CD14-positive monocyte (primary cell): ENCODE measurements around the gene NOS1. TPM values are rescaled to one million over a fixed set of nuclear protein-coding genes. Genes with fewer than 3 reads are reported as not detected.

ENCODE experiments used
- DNase-seq, 3 donors: peaks; one replicate each; pipeline ENCODE4 v3.0.0-alpha.2; 2011 to 2022
- H2AFZ ChIP-seq: 2 replicates; pipeline ENCODE4 v1.6.0; 2012; ENCODE audit warnings: mild to moderate bottlenecking, low read depth, low read length, inconsistent platforms; ENCODE audit not compliant: insufficient read depth, poor library complexity, severe bottlenecking
- H3K27ac ChIP-seq, 2 donors: 1 replicate in 1 of 2; 2 replicates in 1 of 2; pipeline ENCODE4 v1.5.1; 2012 to 2013; ENCODE audit warnings: low read length in 2 of 2, control low read depth in 1 of 2, inconsistent platforms in 1 of 2, low read depth in 1 of 2, mild to moderate bottlenecking in 1 of 2
- H3K27me3 ChIP-seq, 2 donors: one replicate each; pipeline versions ENCODE4 v1.6.0 to v1.6.1; 2011 to 2013; ENCODE audit warnings: low read length in 2 of 2; ENCODE audit not compliant: control insufficient read depth in 2 of 2, insufficient read depth in 2 of 2
- H3K36me3 ChIP-seq, 2 donors: replicated peaks in 1 of 2; 1 replicate in 1 of 2; 2 replicates in 1 of 2; pipeline versions ENCODE4 v1.5.1 to v1.6.1; 2012 to 2013; ENCODE audit warnings: low read length in 2 of 2, control low read depth in 1 of 2, inconsistent platforms in 1 of 2, mild to moderate bottlenecking in 1 of 2; ENCODE audit not compliant: insufficient read depth in 2 of 2, control insufficient read depth in 1 of 2
- H3K4me1 ChIP-seq, 2 donors: 1 replicate in 1 of 2; 2 replicates in 1 of 2; pipeline versions ENCODE4 v1.5.1 to v1.6.1; 2012 to 2013; ENCODE audit warnings: low read length in 2 of 2, control low read depth in 1 of 2, inconsistent platforms in 1 of 2, mild to moderate bottlenecking in 1 of 2, moderate library complexity in 1 of 2; ENCODE audit not compliant: insufficient read depth in 2 of 2, control insufficient read depth in 1 of 2
- H3K4me2 ChIP-seq: replicated peaks from 2 replicates; pipeline ENCODE3; 2012; ENCODE audit warnings: low read length, moderate library complexity, mild to moderate bottlenecking; ENCODE audit not compliant: poor library complexity, severe bottlenecking; ENCODE audit errors: extremely low read depth
- H3K4me3 ChIP-seq, 3 experiments: fragments of 200-600 bp in 1 of 3; sonication (generic) in 1 of 3; replicated peaks in 1 of 3; 1 replicate in 2 of 3; 2 replicates in 1 of 3; pipeline ENCODE4 v1.5.1; 2011 to 2013; ENCODE audit warnings: low read length in 3 of 3, mild to moderate bottlenecking in 3 of 3, control low read depth in 2 of 3, low read depth in 2 of 3, inconsistent platforms in 1 of 3, moderate library complexity in 1 of 3
- H3K79me2 ChIP-seq: 2 replicates; pipeline ENCODE4 v1.6.0; 2012; ENCODE audit warnings: mild to moderate bottlenecking, control low read depth, inconsistent platforms, low read length, moderate library complexity; ENCODE audit not compliant: insufficient read depth
- H3K9ac ChIP-seq: 2 replicates; pipeline ENCODE4 v1.6.0; 2017; ENCODE audit warnings: low read length, mild to moderate bottlenecking; ENCODE audit not compliant: insufficient read depth, poor library complexity, severe bottlenecking
- H3K9me3 ChIP-seq, 2 donors: replicated peaks in 1 of 2; 1 replicate in 1 of 2; 2 replicates in 1 of 2; pipeline versions ENCODE4 v1.5.1 to v1.6.1; 2012 to 2013; ENCODE audit warnings: low read length in 2 of 2, control low read depth in 1 of 2; ENCODE audit not compliant: control insufficient read depth in 1 of 2, insufficient read depth in 1 of 2
- H4K20me1 ChIP-seq: 2 replicates; pipeline ENCODE4 v1.6.0; 2012; ENCODE audit warnings: mild to moderate bottlenecking, low read length, control low read depth, moderate library complexity; ENCODE audit not compliant: insufficient read depth
- H3K27ac Mint-ChIP-seq, 7 donors: one replicate each; pipeline ENCODE4 v1.8.0; 2020; ENCODE audit warnings: mild to moderate bottlenecking in 7 of 7, mixed read lengths in 7 of 7, moderate library complexity in 6 of 7, inconsistent platforms in 2 of 7
- H3K27me3 Mint-ChIP-seq, 3 donors: one replicate each; pipeline ENCODE4 v1.8.0; 2021 to 2022; ENCODE audit warnings: low read depth in 3 of 3, mild to moderate bottlenecking in 3 of 3, mixed read lengths in 3 of 3, moderate library complexity in 3 of 3, inconsistent platforms in 1 of 3
- H3K36me3 Mint-ChIP-seq, 2 donors: one replicate each; pipeline ENCODE4 v1.8.0; 2020; ENCODE audit warnings: mixed read lengths in 2 of 2, inconsistent platforms in 1 of 2, mild to moderate bottlenecking in 1 of 2
- H3K4me1 Mint-ChIP-seq: one replicate; pipeline ENCODE4 v1.8.0; 2020; ENCODE audit warnings: mild to moderate bottlenecking, mixed read lengths
- H3K4me3 Mint-ChIP-seq, 2 donors: one replicate each; pipeline ENCODE4 v1.8.0; 2020; ENCODE audit warnings: mild to moderate bottlenecking in 2 of 2, mixed read lengths in 2 of 2, moderate library complexity in 1 of 2
- H3K9me3 Mint-ChIP-seq, 7 donors: one replicate each; pipeline ENCODE4 v1.8.0; 2020 to 2022; ENCODE audit warnings: mixed read lengths in 7 of 7, mild to moderate bottlenecking in 6 of 7, moderate library complexity in 6 of 7, inconsistent platforms in 2 of 7
- WGBS: methylation state at CpG from one replicate; pipeline ENCODE4 v1.1.5; 2013; ENCODE audit warnings: missing lambda C conversion rate; ENCODE audit not compliant: insufficient coverage; 5-methylcytosine and 5-hydroxymethylcytosine counted together
- intact Hi-C, 2 donors: fragments of 100-400 bp; cut with micrococcal nuclease; formaldehyde crosslinking; loops; one replicate each; pipeline versions ENCODE4 v1.15.0 to v1.15.1; 2023
- polyA plus RNA-seq, 3 donors: library from polyadenylated mRNA; depleted of rRNA in 1 of 3; unstranded in 2 of 3; stranded (reverse) in 1 of 3; fragments of 300-500 nt in 2 of 3; fragments of >200 nt in 1 of 3; fragmentation: Illumina TruSeq in 2 of 3; gene quantifications; 1 replicate in 2 of 3; 2 replicates in 1 of 3; pipeline ENCODE4 v1.2.3, GENCODE V29; 2012 to 2021
- TF ChIP-seq, protein P1 (sequence below): fragments of 200-600 bp; IDR thresholded peaks from one replicate; pipeline ENCODE4 v1.8.0; 2022; ENCODE audit warnings: antibody characterized with exemption, mild to moderate bottlenecking

Gene NOS1
- polyA plus RNA-seq, 3 donors, result not detected

DNA sequence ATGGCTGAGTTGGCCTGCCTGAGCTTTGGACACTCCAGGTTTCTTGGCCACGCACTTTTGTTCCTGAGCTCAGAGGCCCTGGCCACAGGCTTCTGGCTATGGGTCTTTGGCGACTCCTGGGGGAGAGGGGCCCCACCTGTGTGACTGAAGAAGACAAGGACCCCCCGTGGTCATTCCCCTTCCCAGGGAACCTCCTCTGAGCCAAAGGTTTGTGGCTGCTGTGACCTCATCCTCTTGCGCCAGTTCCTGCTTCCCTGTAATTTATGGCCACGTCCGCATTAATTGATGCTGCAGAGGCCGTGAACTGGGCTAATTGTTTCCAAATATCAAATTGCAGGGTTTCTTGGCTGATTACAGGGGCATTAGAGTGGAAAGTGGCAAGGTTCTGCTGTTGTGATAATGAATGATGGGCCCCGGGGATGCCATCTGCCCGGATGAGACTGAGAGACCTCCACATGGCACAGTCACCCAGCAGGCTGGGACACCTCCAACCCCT is 27.6 kb upstream of the NOS1 start:
- intact Hi-C loops, result no loop called here
- H3K79me2 ChIP-seq, result no peaks in the 10 kb centered on the region
- Mint-ChIP-seq H3K27me3 (peaks cover 3 to 14% (median 11%) of the 10 kb centered on the region in 3 donors), H3K4me3 (no peak overlapping the region), H3K27ac (no peak overlapping the region), H3K4me1 (no peaks in the 10 kb centered on the region), H3K9me3 (peaks cover 0 to 5% (median 0%) of the 10 kb centered on the region in 7 donors), H3K36me3 (no peaks in the 10 kb centered on the region)
- 48% methylated on average over 7 of the region's 9 CpGs for WGBS
- no peak overlapping the region for H3K4me2 ChIP-seq
- no peak overlapping the region for H3K27ac ChIP-seq
- H3K9me3 ChIP-seq, result no peaks in the 10 kb centered on the region
- H3K36me3 ChIP-seq, result no peaks in the 10 kb centered on the region
- no peaks in the 10 kb centered on the region for H3K27me3 ChIP-seq
- H2AFZ ChIP-seq, result no peak overlapping the region
- H3K4me1 ChIP-seq, result no peaks in the 10 kb centered on the region
- TF ChIP-seq, protein P1, sequence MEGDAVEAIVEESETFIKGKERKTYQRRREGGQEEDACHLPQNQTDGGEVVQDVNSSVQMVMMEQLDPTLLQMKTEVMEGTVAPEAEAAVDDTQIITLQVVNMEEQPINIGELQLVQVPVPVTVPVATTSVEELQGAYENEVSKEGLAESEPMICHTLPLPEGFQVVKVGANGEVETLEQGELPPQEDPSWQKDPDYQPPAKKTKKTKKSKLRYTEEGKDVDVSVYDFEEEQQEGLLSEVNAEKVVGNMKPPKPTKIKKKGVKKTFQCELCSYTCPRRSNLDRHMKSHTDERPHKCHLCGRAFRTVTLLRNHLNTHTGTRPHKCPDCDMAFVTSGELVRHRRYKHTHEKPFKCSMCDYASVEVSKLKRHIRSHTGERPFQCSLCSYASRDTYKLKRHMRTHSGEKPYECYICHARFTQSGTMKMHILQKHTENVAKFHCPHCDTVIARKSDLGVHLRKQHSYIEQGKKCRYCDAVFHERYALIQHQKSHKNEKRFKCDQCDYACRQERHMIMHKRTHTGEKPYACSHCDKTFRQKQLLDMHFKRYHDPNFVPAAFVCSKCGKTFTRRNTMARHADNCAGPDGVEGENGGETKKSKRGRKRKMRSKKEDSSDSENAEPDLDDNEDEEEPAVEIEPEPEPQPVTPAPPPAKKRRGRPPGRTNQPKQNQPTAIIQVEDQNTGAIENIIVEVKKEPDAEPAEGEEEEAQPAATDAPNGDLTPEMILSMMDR, result no peak
- H4K20me1 ChIP-seq, result no peaks in the 10 kb centered on the region
- H3K9ac ChIP-seq, result no peak overlapping the region
- H3K4me3 ChIP-seq, result no peak overlapping the region
- no peak for DNase-seq

DNA sequence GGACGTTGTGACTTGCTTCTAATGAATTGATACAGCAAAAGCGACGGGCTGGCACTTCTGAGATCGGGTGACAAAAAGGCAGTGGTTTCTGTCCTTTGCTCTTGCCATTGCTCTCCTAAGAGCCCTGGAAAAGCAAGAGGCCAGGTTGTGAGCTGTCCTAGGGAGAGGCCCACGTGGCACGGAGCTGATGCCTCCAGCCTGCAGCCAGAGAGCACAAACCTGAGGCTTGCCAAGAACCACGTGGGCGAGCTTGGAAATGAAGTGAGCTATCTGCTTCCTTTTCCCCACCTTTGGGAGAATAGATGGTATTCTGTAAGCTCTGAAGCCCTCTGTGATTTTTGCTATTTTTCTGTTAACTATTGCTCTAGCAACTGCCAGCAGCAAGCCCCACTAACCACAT is 26.4 kb upstream of the NOS1 start:
- no peaks in the 10 kb centered on the region for H3K27me3 ChIP-seq
- no peaks in the 10 kb centered on the region for H3K4me1 ChIP-seq
- H3K4me3 ChIP-seq, result no peak overlapping the region
- H3K36me3 ChIP-seq, result no peaks in the 10 kb centered on the region
- H3K27ac Mint-ChIP-seq, result peak overlapping the region in 1 of 7 donors; percentile 51
- H3K4me3 Mint-ChIP-seq, result no peak overlapping the region
- peaks cover 3 to 14% (median 11%) of the 10 kb centered on the region in 3 donors for H3K27me3 Mint-ChIP-seq
- no peaks in the 10 kb centered on the region for H3K9me3 ChIP-seq
- no peak overlapping the region for H3K9ac ChIP-seq
- no peaks in the 10 kb centered on the region for H3K79me2 ChIP-seq
- no peak overlapping the region for H3K4me2 ChIP-seq
- H3K27ac ChIP-seq, result no peak overlapping the region
- no peak for DNase-seq
- no peaks in the 10 kb centered on the region for H3K36me3 Mint-ChIP-seq
- TF ChIP-seq, protein P1, result no peak
- H2AFZ ChIP-seq, result no peak overlapping the region
- no peaks in the 10 kb centered on the region for H3K4me1 Mint-ChIP-seq
- intact Hi-C loops, result no loop called here
- peaks cover 0 to 4% (median 0%) of the 10 kb centered on the region in 7 donors for H3K9me3 Mint-ChIP-seq
- no peaks in the 10 kb centered on the region for H4K20me1 ChIP-seq
- 91% methylated on average over 6 of the region's 8 CpGs for WGBS
